VCaP (cell line): Measurements from ENCODE around the gene PDCD7.
A peak's percentile ranks its signal among the peaks of the same experiment; 100 is the strongest.

ENCODE experiments used
- H3K27ac ChIP-seq: fragments of 450-650 bp; 2 replicates; pipeline ENCODE4 v1.5.1; 2017
- TF ChIP-seq, protein P1 (sequence below): fragments of 450-650 bp; conservative IDR thresholded peaks from 2 replicates; pipeline ENCODE4 v1.5.1; 2017; ENCODE audit warnings: mild to moderate bottlenecking, moderate library complexity

Gene PDCD7

DNA sequence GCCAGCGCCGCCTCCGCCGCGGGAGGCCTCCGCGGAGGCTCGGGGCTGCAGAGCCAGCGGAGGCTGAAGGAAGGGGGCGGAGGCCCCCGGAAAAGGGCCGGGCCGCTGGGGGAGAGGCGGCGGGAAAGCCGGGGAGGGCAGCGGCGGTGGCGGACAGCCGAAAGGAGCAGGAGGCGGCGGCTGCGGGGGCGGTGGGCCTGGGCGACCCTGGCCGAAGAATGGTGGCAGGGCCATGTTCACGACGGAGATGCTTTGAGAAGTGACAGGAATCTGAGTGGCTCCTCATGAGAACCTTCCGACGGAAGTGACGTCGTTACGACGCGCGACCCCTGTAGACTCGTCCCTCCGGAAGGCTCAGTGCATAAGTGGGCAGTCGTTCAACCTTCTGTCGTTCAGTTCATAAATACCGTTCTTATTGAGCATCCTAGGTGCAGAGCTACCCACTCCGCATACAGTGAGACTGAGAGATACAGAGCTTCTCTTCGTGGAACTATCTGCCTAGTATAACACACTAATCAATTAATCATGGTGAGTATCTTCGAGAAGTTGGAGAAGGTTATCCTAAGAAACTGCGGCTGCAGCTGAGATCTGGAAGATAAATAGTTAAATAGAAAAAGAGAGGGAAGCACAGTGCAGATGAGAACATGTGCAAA is at the start of gene PDCD7:
PDCD7 (minus strand) TSS at position 261 of the 653 bp plus-strand sequence; CDS start at position 234, 27 bp downstream.
- peak within 1 kb of the TSS; percentile 94 for H3K27ac ChIP-seq
- TF ChIP-seq, protein P1, sequence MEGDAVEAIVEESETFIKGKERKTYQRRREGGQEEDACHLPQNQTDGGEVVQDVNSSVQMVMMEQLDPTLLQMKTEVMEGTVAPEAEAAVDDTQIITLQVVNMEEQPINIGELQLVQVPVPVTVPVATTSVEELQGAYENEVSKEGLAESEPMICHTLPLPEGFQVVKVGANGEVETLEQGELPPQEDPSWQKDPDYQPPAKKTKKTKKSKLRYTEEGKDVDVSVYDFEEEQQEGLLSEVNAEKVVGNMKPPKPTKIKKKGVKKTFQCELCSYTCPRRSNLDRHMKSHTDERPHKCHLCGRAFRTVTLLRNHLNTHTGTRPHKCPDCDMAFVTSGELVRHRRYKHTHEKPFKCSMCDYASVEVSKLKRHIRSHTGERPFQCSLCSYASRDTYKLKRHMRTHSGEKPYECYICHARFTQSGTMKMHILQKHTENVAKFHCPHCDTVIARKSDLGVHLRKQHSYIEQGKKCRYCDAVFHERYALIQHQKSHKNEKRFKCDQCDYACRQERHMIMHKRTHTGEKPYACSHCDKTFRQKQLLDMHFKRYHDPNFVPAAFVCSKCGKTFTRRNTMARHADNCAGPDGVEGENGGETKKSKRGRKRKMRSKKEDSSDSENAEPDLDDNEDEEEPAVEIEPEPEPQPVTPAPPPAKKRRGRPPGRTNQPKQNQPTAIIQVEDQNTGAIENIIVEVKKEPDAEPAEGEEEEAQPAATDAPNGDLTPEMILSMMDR, result no peak

DNA sequence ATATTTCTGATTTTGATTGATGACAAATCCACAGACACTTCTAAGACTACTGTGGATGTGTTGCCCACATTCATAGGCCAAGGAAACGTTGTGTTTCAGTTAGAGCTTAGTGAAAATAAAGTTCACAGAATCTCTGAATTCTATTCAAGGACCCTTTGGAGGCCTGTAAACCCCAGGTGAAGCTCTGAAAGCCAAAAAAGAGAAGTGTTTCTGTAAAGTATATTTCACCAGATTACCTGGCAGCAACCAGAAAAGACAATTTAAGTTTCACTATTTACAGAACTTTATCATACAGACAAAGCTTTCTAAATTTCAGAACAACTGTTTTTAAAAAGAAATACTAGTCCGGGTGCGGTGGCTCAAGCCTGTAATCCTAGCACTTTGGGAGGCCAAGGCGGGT is 48.9 kb upstream of the PDCD7 start:
- TF ChIP-seq, protein P1, result no peak
- H3K27ac ChIP-seq, result peak overlapping the region; percentile 96

GRCh38 chr15:65181582-65182353 is 48.2 kb upstream of the PDCD7 start:
- H3K27ac ChIP-seq, result peak overlapping the region; percentile 96; the same call in 1 of the 2 replicates

DNA sequence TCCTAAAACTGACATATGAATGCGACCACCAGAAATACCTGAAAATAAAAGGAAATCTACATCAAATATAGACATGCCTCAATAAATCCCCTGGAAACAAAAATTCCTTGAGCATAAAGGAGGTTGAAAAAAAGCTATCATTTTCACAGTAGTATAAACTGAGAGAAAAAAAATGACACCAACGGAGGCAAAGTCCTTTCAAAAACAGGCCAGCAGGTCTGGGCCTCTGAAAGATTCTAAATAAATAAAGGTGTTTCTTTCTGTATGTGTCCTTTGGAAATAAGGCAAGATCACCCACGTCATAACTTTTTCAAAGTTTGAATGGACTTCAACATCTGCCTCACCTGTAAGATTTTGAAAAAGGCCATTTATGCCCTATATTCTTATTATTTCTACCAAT is 46.6 kb upstream of the PDCD7 start:
- TF ChIP-seq, protein P1, result no peak
- no peak overlapping the region for H3K27ac ChIP-seq

DNA sequence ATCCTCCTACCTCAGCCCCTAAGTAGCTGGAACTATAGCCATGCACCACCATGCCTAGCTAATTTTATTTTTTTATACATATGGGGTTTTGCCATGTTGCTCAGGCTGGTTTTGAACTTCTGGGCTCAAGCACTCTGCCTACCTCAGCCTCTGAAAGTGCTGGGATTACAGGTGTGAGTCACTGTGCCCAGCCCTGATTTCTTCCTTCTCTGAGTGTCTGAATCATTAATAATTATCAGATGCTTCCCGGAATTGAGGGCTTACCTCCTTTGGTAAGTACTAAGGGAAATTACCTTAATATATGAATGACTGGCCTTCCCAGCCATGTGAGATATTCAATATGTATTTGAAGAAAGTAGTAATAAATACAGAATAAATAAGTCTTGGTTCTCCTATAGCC is 44.3 kb upstream of the PDCD7 start:
- no peak overlapping the region for H3K27ac ChIP-seq
- TF ChIP-seq, protein P1, result no peak

DNA sequence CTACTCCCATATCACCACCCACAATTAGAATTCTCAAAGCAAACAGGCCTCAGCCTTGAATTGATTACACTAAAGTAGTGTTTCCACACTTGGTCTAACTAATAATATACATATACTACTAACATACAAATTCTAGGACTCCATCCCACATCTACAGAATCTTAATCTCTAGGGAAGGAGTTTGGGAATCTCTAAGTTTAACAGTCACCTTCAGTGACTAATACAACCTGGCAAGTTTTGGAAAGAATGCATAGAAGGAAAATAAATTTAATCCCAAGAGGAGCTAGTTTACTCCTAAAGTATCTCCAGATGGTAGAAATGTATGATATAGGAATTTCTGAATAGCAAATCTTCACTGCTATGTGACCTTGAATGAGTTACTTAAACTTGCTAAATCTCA is 42.4 kb upstream of the PDCD7 start:
- TF ChIP-seq, protein P1, result no peak

DNA sequence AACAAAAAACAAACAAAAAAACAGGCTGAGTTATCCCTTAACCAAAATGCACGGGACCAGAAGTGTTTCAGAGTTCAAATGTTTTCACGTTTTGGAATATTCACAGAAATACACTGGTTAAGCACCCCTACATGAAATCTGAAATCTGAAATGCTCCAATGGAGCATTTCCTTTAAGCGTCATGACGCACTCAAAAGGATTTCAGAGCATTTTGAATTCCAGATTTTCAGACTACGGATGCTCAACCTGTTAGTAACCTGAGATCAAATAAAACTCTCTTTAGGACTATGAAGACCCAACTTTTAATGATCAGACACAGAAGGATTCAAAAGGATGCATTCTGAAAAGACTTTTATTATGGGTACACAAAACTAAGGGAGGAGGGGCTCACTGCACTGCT is 41.9 kb upstream of the PDCD7 start:
- H3K27ac ChIP-seq, result 0 out of 2 replicates have a peak overlapping the region, but pooled peaks have one; percentile 1
- TF ChIP-seq, protein P1, result no peak

More for the DNA sequence above, 42.4 kb upstream of the PDCD7 start:
- H3K27ac ChIP-seq, result no peak overlapping the region

GRCh38 chr15:65174509-65174908 is 40.9 kb upstream of the PDCD7 start:
- TF ChIP-seq, protein P1, result no peak
- no peak overlapping the region for H3K27ac ChIP-seq
